IPS-11a (cell line): Measurements from ENCODE around the gene PDCD7.
"Not testable (repeated sequence)": the region's sequence is repeated elsewhere in the genome, so short reads cannot be mapped to it uniquely, and the experiment has no call there.

Experiments
- H3K4me3 ChIP-seq: one replicate; pipeline ENCODE4 v1.5.1; 2013; ENCODE audit warnings: low read depth, low read length, control low read depth

Gene PDCD7

GRCh38 chr15:65133548-65134200 lies at the start of gene PDCD7:
Gene PDCD7, minus strand, starts transcription at chr15:65133808. Its CDS starts 27 bp downstream, at chr15:65133781.
- peak within 1 kb of the TSS; percentile 75 for H3K4me3 ChIP-seq

- no peak overlapping the region for H3K4me3 ChIP-seq
Measured at GRCh38 chr15:65182538-65182937, 48.9 kb upstream of the PDCD7 start.

- H3K4me3 ChIP-seq = not testable (repeated sequence)
Measured at GRCh38 chr15:65181582-65182353, 48.2 kb upstream of the PDCD7 start.

GRCh38 chr15:65180167-65180566 lies 46.6 kb upstream of the PDCD7 start:
- H3K4me3 ChIP-seq = no peak overlapping the region

GRCh38 chr15:65177901-65178300 lies 44.3 kb upstream of the PDCD7 start:
- H3K4me3 ChIP-seq = no peak overlapping the region

- no peak overlapping the region for H3K4me3 ChIP-seq
Measured at GRCh38 chr15:65176056-65176455, 42.4 kb upstream of the PDCD7 start.

GRCh38 chr15:65175511-65175910 lies 41.9 kb upstream of the PDCD7 start:
- H3K4me3 ChIP-seq = no peak overlapping the region

- H3K4me3 ChIP-seq = no peak overlapping the region
Measured at GRCh38 chr15:65174509-65174908, 40.9 kb upstream of the PDCD7 start.

- H3K4me3 ChIP-seq = no peak overlapping the region
Measured at GRCh38 chr15:65172531-65172930, 38.9 kb upstream of the PDCD7 start.

- H3K4me3 ChIP-seq = no peak overlapping the region
Measured at GRCh38 chr15:65171428-65171827, 37.8 kb upstream of the PDCD7 start.

- H3K4me3 ChIP-seq = no peak overlapping the region
Measured at GRCh38 chr15:65165875-65166274, 32.3 kb upstream of the PDCD7 start.

- no peak overlapping the region for H3K4me3 ChIP-seq
Measured at GRCh38 chr15:65164139-65164538, 30.5 kb upstream of the PDCD7 start.

- H3K4me3 ChIP-seq = no peak overlapping the region
Measured at GRCh38 chr15:65163041-65163440, 29.4 kb upstream of the PDCD7 start.

GRCh38 chr15:65156692-65157091 lies 23.1 kb upstream of the PDCD7 start:
- no peak overlapping the region for H3K4me3 ChIP-seq

- no peak overlapping the region for H3K4me3 ChIP-seq
Measured at GRCh38 chr15:65154720-65155119, 21.1 kb upstream of the PDCD7 start.

GRCh38 chr15:65147902-65148301 lies 14.3 kb upstream of the PDCD7 start:
- no peak overlapping the region for H3K4me3 ChIP-seq

- no peak overlapping the region for H3K4me3 ChIP-seq
Measured at GRCh38 chr15:65146438-65146837, 12.8 kb upstream of the PDCD7 start.

GRCh38 chr15:65138631-65139030 lies 5.0 kb upstream of the PDCD7 start:
- H3K4me3 ChIP-seq = not testable (repeated sequence)

- not testable (repeated sequence) for H3K4me3 ChIP-seq
Measured at GRCh38 chr15:65137893-65138292, 4.3 kb upstream of the PDCD7 start.

- not testable (repeated sequence) for H3K4me3 ChIP-seq
Measured at GRCh38 chr15:65137089-65137488, 3.5 kb upstream of the PDCD7 start.

- H3K4me3 ChIP-seq = no peak overlapping the region
Measured at GRCh38 chr15:65134538-65134937, 930 bp upstream of the PDCD7 start.

GRCh38 chr15:65132878-65133547 lies 595 bp downstream of the PDCD7 start:
- H3K4me3 ChIP-seq = peak overlapping the region; percentile 75
